Hepatocyte (in vitro differentiated cells): ENCODE results near the gene LDLRAD3.

Experiments
- EZH2 ChIP-seq: fragments of 200-600 bp; sonication (generic); IDR thresholded peaks from 2 replicates; pipeline ENCODE4 v1.6.1; 2016; ENCODE audit warnings: antibody characterized with exemption, mild to moderate bottlenecking, borderline replicate concordance
- TF ChIP-seq, protein P1 (sequence below): fragments of 200-600 bp; sonication (generic); IDR thresholded peaks from 2 replicates; pipeline ENCODE4 v1.5.1; 2016; ENCODE audit warnings: antibody characterized with exemption, mild to moderate bottlenecking; ENCODE audit not compliant: poor library complexity

- TF ChIP-seq, protein P1, sequence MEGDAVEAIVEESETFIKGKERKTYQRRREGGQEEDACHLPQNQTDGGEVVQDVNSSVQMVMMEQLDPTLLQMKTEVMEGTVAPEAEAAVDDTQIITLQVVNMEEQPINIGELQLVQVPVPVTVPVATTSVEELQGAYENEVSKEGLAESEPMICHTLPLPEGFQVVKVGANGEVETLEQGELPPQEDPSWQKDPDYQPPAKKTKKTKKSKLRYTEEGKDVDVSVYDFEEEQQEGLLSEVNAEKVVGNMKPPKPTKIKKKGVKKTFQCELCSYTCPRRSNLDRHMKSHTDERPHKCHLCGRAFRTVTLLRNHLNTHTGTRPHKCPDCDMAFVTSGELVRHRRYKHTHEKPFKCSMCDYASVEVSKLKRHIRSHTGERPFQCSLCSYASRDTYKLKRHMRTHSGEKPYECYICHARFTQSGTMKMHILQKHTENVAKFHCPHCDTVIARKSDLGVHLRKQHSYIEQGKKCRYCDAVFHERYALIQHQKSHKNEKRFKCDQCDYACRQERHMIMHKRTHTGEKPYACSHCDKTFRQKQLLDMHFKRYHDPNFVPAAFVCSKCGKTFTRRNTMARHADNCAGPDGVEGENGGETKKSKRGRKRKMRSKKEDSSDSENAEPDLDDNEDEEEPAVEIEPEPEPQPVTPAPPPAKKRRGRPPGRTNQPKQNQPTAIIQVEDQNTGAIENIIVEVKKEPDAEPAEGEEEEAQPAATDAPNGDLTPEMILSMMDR, result no peak
- no peak for TF ChIP-seq EZH2
These were observed 287.2 kb downstream of the LDLRAD3 start for GRCh38 chr11:36230779-36231699.
